ENCODE data around the gene FRMPD1. TPM values are rescaled to one million over a fixed set of nuclear protein-coding genes. Genes with fewer than 3 reads are reported as not detected.

The FRMPD1 gene
- total and polyA plus RNA-seq, 2 of the 13 experiments (the other 11 are each of a cell fraction or from before 2014, with no cell fraction given) = not detected

GRCh38 chr9:37784616-37785483 is 134.1 kb downstream of the FRMPD1 start, which contains the start of gene EXOSC3 (continued):
- TF ChIP-seq, protein P1, sequence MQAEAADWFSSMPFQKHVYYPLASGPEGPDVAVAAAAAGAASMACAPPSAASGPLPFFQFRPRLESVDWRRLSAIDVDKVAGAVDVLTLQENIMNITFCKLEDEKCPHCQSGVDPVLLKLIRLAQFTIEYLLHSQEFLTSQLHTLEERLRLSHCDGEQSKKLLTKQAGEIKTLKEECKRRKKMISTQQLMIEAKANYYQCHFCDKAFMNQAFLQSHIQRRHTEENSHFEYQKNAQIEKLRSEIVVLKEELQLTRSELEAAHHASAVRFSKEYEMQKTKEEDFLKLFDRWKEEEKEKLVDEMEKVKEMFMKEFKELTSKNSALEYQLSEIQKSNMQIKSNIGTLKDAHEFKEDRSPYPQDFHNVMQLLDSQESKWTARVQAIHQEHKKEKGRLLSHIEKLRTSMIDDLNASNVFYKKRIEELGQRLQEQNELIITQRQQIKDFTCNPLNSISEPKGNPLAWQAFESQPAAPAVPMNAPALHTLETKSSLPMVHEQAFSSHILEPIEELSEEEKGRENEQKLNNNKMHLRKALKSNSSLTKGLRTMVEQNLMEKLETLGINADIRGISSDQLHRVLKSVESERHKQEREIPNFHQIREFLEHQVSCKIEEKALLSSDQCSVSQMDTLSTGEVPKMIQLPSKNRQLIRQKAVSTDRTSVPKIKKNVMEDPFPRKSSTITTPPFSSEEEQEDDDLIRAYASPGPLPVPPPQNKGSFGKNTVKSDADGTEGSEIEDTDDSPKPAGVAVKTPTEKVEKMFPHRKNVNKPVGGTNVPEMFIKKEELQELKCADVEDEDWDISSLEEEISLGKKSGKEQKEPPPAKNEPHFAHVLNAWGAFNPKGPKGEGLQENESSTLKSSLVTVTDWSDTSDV (CRISPR knock-in tag; IDR thresholded peaks at IDR 0.05) = no peak
- TF ChIP-seq ZNF557 (CRISPR knock-in tag; IDR thresholded peaks at IDR 0.05) = no peak
- no peak for TF ChIP-seq SP1 (IDR thresholded peaks at IDR 0.05)
- TF ChIP-seq SP1 (CRISPR knock-in tag; IDR thresholded peaks at IDR 0.05) = peak; percentile 51
- TF ChIP-seq PRPF4 (IDR thresholded peaks at IDR 0.05; ENCODE audit: low read depth, low read length, poor library complexity, severe bottlenecking) = no peak
- peak; percentile 31 for TF ChIP-seq HOXA5 (CRISPR knock-in tag; IDR thresholded peaks at IDR 0.05)
- no peak; the same call in 1 of the 2 replicates for TF ChIP-seq ZMYM3 (CRISPR knock-in tag; IDR thresholded peaks at IDR 0.05)
- TF ChIP-seq ZNF768 (CRISPR knock-in tag; IDR thresholded peaks at IDR 0.05) = peak; percentile 85
- no peak for TF ChIP-seq ZNF124 (CRISPR knock-in tag; IDR thresholded peaks at IDR 0.05)
- no peak for TF ChIP-seq ZNF660 (CRISPR knock-in tag; IDR thresholded peaks at IDR 0.05; ENCODE audit: borderline replicate concordance, low read depth)
- TF ChIP-seq GABPA (IDR thresholded peaks at IDR 0.05; ENCODE audit: low read depth, low read length) = peak; percentile 98
- peak; percentile 100 for TF ChIP-seq GABPA (CRISPR knock-in tag; IDR thresholded peaks at IDR 0.05; ENCODE audit: low read depth)
- no peak for TF ChIP-seq ZNF550 (CRISPR knock-in tag; IDR thresholded peaks at IDR 0.05; ENCODE audit: borderline replicate concordance)
- peak; percentile 84 for TF ChIP-seq ZNF225 (CRISPR knock-in tag; IDR thresholded peaks at IDR 0.05)
- TF ChIP-seq ZFP36 (IDR thresholded peaks at IDR 0.05; ENCODE audit: borderline replicate concordance, low read depth, low read length, partially characterized antibody) = no peak
- TF ChIP-seq, protein P2, sequence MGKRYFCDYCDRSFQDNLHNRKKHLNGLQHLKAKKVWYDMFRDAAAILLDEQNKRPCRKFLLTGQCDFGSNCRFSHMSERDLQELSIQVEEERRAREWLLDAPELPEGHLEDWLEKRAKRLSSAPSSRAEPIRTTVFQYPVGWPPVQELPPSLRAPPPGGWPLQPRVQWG (CRISPR knock-in tag; IDR thresholded peaks at IDR 0.05; ENCODE audit: borderline replicate concordance, low read depth) = no peak
- TF ChIP-seq THYN1 (CRISPR knock-in tag; IDR thresholded peaks at IDR 0.05; ENCODE audit: borderline replicate concordance, low read depth) = no peak
- no peak for TF ChIP-seq ISL2 (CRISPR knock-in tag; IDR thresholded peaks at IDR 0.05)
- no peak for TF ChIP-seq BCLAF1 (IDR thresholded peaks at IDR 0.05)
- no peak for TF ChIP-seq ZNF775 (CRISPR knock-in tag; IDR thresholded peaks at IDR 0.05; ENCODE audit: borderline replicate concordance)
- TF ChIP-seq ZNF337 (CRISPR knock-in tag; IDR thresholded peaks at IDR 0.05; ENCODE audit: borderline replicate concordance, low read depth) = peak; percentile 96; the same call in 1 of the 2 replicates
- TF ChIP-seq MAFK (conservative IDR thresholded peaks at IDR 0.05 in 1 of 2, IDR thresholded peaks at IDR 0.05 in 1 of 2; ENCODE audit: low read length in 2 of 2) = no peak
- TF ChIP-seq, protein P3, sequence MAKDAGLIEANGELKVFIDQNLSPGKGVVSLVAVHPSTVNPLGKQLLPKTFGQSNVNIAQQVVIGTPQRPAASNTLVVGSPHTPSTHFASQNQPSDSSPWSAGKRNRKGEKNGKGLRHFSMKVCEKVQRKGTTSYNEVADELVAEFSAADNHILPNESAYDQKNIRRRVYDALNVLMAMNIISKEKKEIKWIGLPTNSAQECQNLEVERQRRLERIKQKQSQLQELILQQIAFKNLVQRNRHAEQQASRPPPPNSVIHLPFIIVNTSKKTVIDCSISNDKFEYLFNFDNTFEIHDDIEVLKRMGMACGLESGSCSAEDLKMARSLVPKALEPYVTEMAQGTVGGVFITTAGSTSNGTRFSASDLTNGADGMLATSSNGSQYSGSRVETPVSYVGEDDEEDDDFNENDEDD (CRISPR knock-in tag; IDR thresholded peaks at IDR 0.05; ENCODE audit: borderline replicate concordance) = peak; percentile 91

Data from HepG2 (cell line).